Measurements from ENCODE around the gene ALK. TPM values are rescaled to one million over a fixed set of nuclear protein-coding genes. Genes with fewer than 3 reads are reported as not detected.

The ALK gene
- total RNA-seq, 3 donors from 2014 or later, result 0.07 to 2.4 (median 0.09) TPM

- intact Hi-C loops (cut with DNase I, micrococcal nuclease), result no loop called here
- no peak for ATAC-seq
Measured at GRCh38 chr2:29762239-29762638, 159.1 kb downstream of the ALK start.

GRCh38 chr2:29761278-29761677, 160.1 kb downstream of the ALK start:
- no peaks in the 10 kb centered on the region for H3K36me3 ChIP-seq (ENCODE audit: low read depth)
- no peak for DNase-seq
- H3K9me3 ChIP-seq, result no peaks in the 10 kb centered on the region
- TF ChIP-seq CTCF (IDR thresholded peaks at IDR 0.05), result no peak
- no peak overlapping the region for H3K4me3 ChIP-seq
- H3K4me1 ChIP-seq (ENCODE audit: low read depth), result no peaks in the 10 kb centered on the region
- ATAC-seq, result no peak
- intact Hi-C loops (cut with DNase I, micrococcal nuclease), result no loop called here

More at GRCh38 chr2:29762239-29762638, 159.1 kb downstream of the ALK start:
- Histone ChIP-seq H3K4me3 (no peak overlapping the region), H3K36me3 (ENCODE audit: low read depth) (no peaks in the 10 kb centered on the region), H3K9me3 (no peaks in the 10 kb centered on the region), H3K4me1 (ENCODE audit: low read depth) (no peaks in the 10 kb centered on the region)
- no peak for DNase-seq
- no peak for TF ChIP-seq CTCF (IDR thresholded peaks at IDR 0.05)

- intact Hi-C loops (cut with DNase I, micrococcal nuclease), result no loop called here
- TF ChIP-seq CTCF (IDR thresholded peaks at IDR 0.05), result no peak
- DNase-seq (no peak), ATAC-seq (no peak)
- H3K4me1 ChIP-seq (ENCODE audit: low read depth), result no peaks in the 10 kb centered on the region
- no peaks in the 10 kb centered on the region for H3K9me3 ChIP-seq
- no peaks in the 10 kb centered on the region for H3K36me3 ChIP-seq (ENCODE audit: low read depth)
- H3K4me3 ChIP-seq, result no peak overlapping the region
Measured at GRCh38 chr2:29760008-29760407, 161.4 kb downstream of the ALK start.

- no peak for ATAC-seq
- H3K4me3 ChIP-seq, result no peak overlapping the region
- no peaks in the 10 kb centered on the region for H3K9me3 ChIP-seq
- intact Hi-C loops (cut with DNase I, micrococcal nuclease), result no loop called here
- DNase-seq, result no peak
- H3K4me1 ChIP-seq (ENCODE audit: low read depth), result no peaks in the 10 kb centered on the region
- no peaks in the 10 kb centered on the region for H3K36me3 ChIP-seq (ENCODE audit: low read depth)
- TF ChIP-seq CTCF (IDR thresholded peaks at IDR 0.05), result no peak
Measured at GRCh38 chr2:29759360-29759759, 162.0 kb downstream of the ALK start.

- Histone ChIP-seq H3K9me3 (no peaks in the 10 kb centered on the region), H3K4me3 (no peak overlapping the region), H3K36me3 (ENCODE audit: low read depth) (no peaks in the 10 kb centered on the region), H3K4me1 (ENCODE audit: low read depth) (no peaks in the 10 kb centered on the region)
- DNase-seq (no peak), ATAC-seq (no peak)
- intact Hi-C loops (cut with DNase I, micrococcal nuclease), result no loop called here
- TF ChIP-seq CTCF (IDR thresholded peaks at IDR 0.05), result no peak
Measured at GRCh38 chr2:29755829-29756228, 165.6 kb downstream of the ALK start.

DNA sequence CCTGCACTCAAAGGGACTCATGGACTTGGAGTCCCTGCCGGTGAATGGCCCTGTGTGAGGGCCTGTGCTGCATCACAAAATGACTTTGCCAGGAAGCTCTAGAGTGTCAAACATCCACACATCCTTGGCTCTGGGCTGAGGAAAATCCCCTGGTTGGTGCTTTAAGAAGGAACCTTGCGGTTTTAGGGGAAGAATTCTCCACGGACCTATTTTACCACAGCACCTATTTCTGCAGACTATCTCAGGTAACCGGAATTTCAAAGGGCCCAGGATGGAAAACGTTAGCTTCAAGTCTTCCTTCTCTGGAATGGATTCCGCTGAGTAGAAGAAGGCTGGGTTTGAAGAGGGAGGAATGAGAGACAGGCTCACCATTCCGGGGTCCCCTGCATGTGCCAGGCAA, 166.2 kb downstream of the ALK start:
- no peaks in the 10 kb centered on the region for H3K9me3 ChIP-seq
- intact Hi-C loops (cut with DNase I, micrococcal nuclease), result no loop called here
- H3K36me3 ChIP-seq (ENCODE audit: low read depth), result no peaks in the 10 kb centered on the region
- no peaks in the 10 kb centered on the region for H3K4me1 ChIP-seq (ENCODE audit: low read depth)
- no peak for TF ChIP-seq CTCF (IDR thresholded peaks at IDR 0.05)
- ATAC-seq (no peak), DNase-seq (no peak)
- no peak overlapping the region for H3K4me3 ChIP-seq

Measured in mucosa of descending colon (tissue), 3 donors.